Smooth muscle cell (in vitro differentiated cells): ENCODE measurements around the gene TP53TG5. TPM values are rescaled to one million over a fixed set of nuclear protein-coding genes. Genes with fewer than 3 reads are reported as not detected.

Source experiments
- DNase-seq: peaks from one replicate; lab custom pipeline; 2025; ENCODE audit not compliant: unreplicated experiment; lab: John Stamatoyannopoulos, UW
- H2AFZ ChIP-seq: fragments of 200-600 bp; sonication (generic); 2 replicates; pipeline ENCODE4 v1.6.0; 2016; ENCODE audit warnings: antibody characterized with exemption, low read depth, mild to moderate bottlenecking
- H3F3A ChIP-seq: fragments of 200-600 bp; sonication (generic); 2 replicates; pipeline ENCODE4 v1.6.0; 2017; ENCODE audit warnings: antibody characterized with exemption, low read depth
- H3K27ac ChIP-seq: fragments of 200-600 bp; sonication (generic); 2 replicates; pipeline ENCODE4 v1.5.1; 2016; ENCODE audit warnings: low read depth, mild to moderate bottlenecking
- H3K27me3 ChIP-seq: fragments of 200-600 bp; sonication (generic); 2 replicates; pipeline ENCODE4 v1.6.1; 2016; ENCODE audit warnings: low read depth, mild to moderate bottlenecking
- H3K36me3 ChIP-seq: fragments of 200-600 bp; sonication (generic); 2 replicates; pipeline ENCODE4 v1.5.1; 2016; ENCODE audit warnings: low read depth
- H3K4me1 ChIP-seq: fragments of 200-600 bp; sonication (generic); 2 replicates; pipeline ENCODE4 v1.5.1; 2016; ENCODE audit warnings: low read depth
- H3K4me2 ChIP-seq: fragments of 200-600 bp; sonication (generic); 2 replicates; pipeline ENCODE4 v1.6.0; 2016; ENCODE audit warnings: mild to moderate bottlenecking
- H3K4me3 ChIP-seq: fragments of 200-600 bp; sonication (generic); 2 replicates; pipeline ENCODE4 v1.5.1; 2016; ENCODE audit warnings: mild to moderate bottlenecking
- H3K79me2 ChIP-seq: fragments of 200-600 bp; sonication (generic); 2 replicates; pipeline ENCODE4 v1.6.0; 2016; ENCODE audit warnings: low read depth, mild to moderate bottlenecking
- H3K9ac ChIP-seq: fragments of 200-600 bp; sonication (generic); 2 replicates; pipeline ENCODE4 v1.6.0; 2016; ENCODE audit warnings: low read depth
- H3K9me3 ChIP-seq: fragments of 200-600 bp; sonication (generic); replicated peaks from 2 replicates; pipeline ENCODE4 v1.5.1; 2016; ENCODE audit warnings: low read depth
- H4K20me1 ChIP-seq: fragments of 200-600 bp; sonication (generic); 2 replicates; pipeline ENCODE4 v1.6.0; 2016; ENCODE audit warnings: low read depth
- WGBS: methylation state at CpG from one replicate; pipeline ENCODE4 v1.1.7; 2016; ENCODE audit warnings: low lambda C conversion rate; 5-methylcytosine and 5-hydroxymethylcytosine counted together
- polyA plus RNA-seq: library from polyadenylated mRNA; unstranded; fragments of >200 nt; fragmentation: Nextera tagmentation; extraction: Ambion mirVana; gene quantifications from 2 replicates; pipeline ENCODE4 v1.2.1, GENCODE V29; 2016
- total RNA-seq: library from RNA; depleted of rRNA; stranded (reverse); fragments of >200 nt; gene quantifications from 2 replicates; pipeline ENCODE4 v1.2.3, GENCODE V29; 2014
- TF ChIP-seq, protein P1 (sequence below): fragments of 200-600 bp; sonication (generic); IDR thresholded peaks from 2 replicates; pipeline ENCODE4 v1.5.1; 2017; ENCODE audit warnings: borderline replicate concordance, mild to moderate bottlenecking, antibody characterized with exemption; ENCODE audit not compliant: insufficient read depth, poor library complexity, severe bottlenecking

The TP53TG5 gene
- total and polyA plus RNA-seq, 2 experiments from 2014 or later, result 0.06 TPM; not detected in 1

DNA sequence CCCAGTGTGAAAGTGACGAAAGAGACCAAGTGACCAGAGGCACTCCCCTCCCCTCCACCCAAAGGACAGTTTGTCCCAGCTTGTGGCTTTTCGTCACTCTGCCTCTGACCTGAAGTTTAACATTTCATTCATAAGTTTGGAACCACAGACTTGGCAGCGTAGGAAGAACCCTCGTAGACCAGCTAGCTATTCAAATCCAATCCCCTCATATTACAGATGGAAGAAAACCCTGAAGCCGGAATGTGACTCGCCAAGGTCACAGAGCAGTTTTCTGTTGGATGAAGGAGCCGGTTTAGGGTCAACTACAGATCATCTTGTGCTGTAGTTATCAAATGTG lies 19.1 kb downstream of the TP53TG5 start:
- peaks cover 6% of the 10 kb centered on the region for H3K79me2 ChIP-seq
- H3K27me3 ChIP-seq, result no peaks in the 10 kb centered on the region
- peak overlapping the region; percentile 92 for H3K27ac ChIP-seq
- peak overlapping the region; percentile 40 for H3K4me2 ChIP-seq
- peaks cover 34% of the 10 kb centered on the region for H3F3A ChIP-seq
- no peaks in the 10 kb centered on the region for H3K36me3 ChIP-seq
- no peak overlapping the region for H3K4me3 ChIP-seq
- no peak for DNase-seq
- H3K9me3 ChIP-seq, result no peaks in the 10 kb centered on the region
- peaks cover 38% of the 10 kb centered on the region for H3K4me1 ChIP-seq
- 47% methylated on average over 7 of the region's 7 CpGs for WGBS
- peak overlapping the region; percentile 33 for H3K9ac ChIP-seq
- TF ChIP-seq, protein P1, sequence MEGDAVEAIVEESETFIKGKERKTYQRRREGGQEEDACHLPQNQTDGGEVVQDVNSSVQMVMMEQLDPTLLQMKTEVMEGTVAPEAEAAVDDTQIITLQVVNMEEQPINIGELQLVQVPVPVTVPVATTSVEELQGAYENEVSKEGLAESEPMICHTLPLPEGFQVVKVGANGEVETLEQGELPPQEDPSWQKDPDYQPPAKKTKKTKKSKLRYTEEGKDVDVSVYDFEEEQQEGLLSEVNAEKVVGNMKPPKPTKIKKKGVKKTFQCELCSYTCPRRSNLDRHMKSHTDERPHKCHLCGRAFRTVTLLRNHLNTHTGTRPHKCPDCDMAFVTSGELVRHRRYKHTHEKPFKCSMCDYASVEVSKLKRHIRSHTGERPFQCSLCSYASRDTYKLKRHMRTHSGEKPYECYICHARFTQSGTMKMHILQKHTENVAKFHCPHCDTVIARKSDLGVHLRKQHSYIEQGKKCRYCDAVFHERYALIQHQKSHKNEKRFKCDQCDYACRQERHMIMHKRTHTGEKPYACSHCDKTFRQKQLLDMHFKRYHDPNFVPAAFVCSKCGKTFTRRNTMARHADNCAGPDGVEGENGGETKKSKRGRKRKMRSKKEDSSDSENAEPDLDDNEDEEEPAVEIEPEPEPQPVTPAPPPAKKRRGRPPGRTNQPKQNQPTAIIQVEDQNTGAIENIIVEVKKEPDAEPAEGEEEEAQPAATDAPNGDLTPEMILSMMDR, result no peak
- H4K20me1 ChIP-seq, result peaks cover 5% of the 10 kb centered on the region
- H2AFZ ChIP-seq, result no peak overlapping the region

DNA sequence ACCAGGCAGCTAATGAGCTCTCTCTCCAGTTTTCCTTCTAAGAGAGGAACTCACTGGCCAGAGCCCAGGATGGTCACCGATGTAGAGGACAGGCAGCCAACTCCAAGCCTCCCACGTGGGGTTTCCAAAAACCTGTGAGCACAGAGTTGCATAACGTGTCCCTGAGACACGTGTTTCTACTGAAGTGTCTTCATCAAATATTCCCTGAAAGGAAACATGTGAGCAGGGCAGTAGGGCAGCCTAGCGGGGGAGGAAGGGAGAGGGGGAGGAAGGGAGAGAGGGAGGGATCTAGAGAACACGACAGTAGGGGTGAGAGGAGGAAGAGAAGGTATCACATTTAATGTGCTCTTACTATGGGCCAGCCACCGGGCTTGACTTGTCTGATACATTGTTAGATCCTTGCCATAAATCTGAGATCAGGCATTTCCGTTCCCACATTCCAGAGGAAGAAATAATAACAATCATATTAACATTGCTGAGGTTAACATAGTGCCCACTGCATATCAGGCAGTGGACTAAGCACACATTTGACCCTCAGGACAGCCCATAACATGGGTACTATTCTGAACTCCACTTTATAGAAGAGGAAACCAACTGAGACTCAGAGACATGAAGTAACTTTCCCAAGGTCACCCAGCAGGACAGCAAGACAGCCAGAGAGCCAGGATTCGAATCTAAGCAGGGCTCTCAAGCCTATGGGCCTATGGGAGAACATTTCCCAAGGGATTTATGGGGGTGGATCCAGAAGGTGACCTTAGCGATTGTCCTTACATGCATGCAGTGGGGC lies 19.6 kb downstream of the TP53TG5 start:
- peaks cover 37% of the 10 kb centered on the region for H3K4me1 ChIP-seq
- no peak overlapping the region for H2AFZ ChIP-seq
- TF ChIP-seq, protein P1, result no peak
- peak overlapping the region; percentile 92 for H3K27ac ChIP-seq
- no peak for DNase-seq
- H3K4me2 ChIP-seq, result peak overlapping the region; percentile 40
- H3F3A ChIP-seq, result peaks cover 37% of the 10 kb centered on the region
- peaks cover under 1% of the 10 kb centered on the region for H3K79me2 ChIP-seq
- no peak overlapping the region for H3K4me3 ChIP-seq
- no peaks in the 10 kb centered on the region for H3K36me3 ChIP-seq
- H4K20me1 ChIP-seq, result peaks cover 5% of the 10 kb centered on the region
- no peaks in the 10 kb centered on the region for H3K9me3 ChIP-seq
- peak overlapping the region; percentile 33 for H3K9ac ChIP-seq
- 35% methylated on average over 8 of the region's 10 CpGs for WGBS
- no peaks in the 10 kb centered on the region for H3K27me3 ChIP-seq

DNA sequence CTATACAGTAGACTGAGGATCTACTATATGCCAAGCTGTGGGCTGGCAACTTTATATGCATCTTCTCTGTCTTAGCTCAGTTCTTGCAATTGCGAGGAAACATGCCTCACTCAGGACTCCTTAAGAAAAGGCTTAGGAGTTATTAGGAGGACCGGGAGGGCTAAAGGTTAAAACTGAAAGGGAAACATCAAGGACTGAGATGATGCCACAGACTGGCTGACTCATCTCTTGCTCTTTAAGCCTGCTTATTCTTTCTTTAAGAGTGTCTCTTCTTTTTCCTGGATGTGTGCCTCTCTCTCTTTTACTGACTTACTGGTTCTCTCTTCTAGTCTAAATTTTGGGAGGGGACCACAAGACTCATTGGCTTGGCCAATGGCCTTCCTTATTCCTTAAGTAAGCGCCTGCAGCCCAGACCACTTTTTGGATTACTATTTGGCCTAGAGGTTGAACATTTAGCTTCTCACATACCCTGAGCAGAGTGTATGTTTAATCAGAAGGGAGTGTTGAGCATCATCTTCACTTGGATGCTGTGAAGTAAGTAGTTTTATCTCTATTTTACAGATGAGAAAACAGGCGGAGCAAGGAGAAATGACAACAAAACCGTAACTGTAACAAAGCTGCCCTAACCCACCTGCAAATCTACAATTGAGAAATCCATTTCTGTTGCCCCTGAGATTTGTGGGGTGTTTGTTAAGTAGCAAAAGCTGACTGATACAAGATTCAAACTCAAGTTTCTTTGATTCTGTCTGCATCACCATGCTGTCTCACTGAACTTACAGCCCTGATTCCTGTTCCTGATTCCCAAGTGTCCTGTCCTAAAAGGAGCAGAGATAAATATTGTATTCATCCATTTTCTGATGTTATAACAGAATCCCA lies 22.7 kb downstream of the TP53TG5 start:
- Histone ChIP-seq H3F3A (peaks cover 37% of the 10 kb centered on the region), H3K4me3 (no peak overlapping the region), H3K9ac (no peak overlapping the region)

More for the DNA sequence above, 22.7 kb downstream of the TP53TG5 start:
- Histone ChIP-seq H3K4me2 (peak overlapping the region; percentile 49), H3K9me3 (no peaks in the 10 kb centered on the region), H3K4me1 (peaks cover 37% of the 10 kb centered on the region), H3K36me3 (no peaks in the 10 kb centered on the region), H3K27me3 (no peaks in the 10 kb centered on the region), H3K79me2 (no peaks in the 10 kb centered on the region), H4K20me1 (peaks cover 5% of the 10 kb centered on the region), H2AFZ (no peak overlapping the region), H3K27ac (peak overlapping the region; percentile 84)
- DNase-seq, result no peak
- WGBS, result 21% methylated on average over 5 of the region's 5 CpGs
- TF ChIP-seq, protein P1, result no peak
